ENCODE results near the gene MED23.

GRCh38 chr6:131586543-131586942, 41.5 kb downstream of the MED23 start:
- TF ChIP-seq CTCF (IDR thresholded peaks at IDR 0.05; ENCODE audit: insufficient read depth, low read depth, low read length) (no peak), EZH2 (IDR thresholded peaks at IDR 0.05; ENCODE audit: insufficient read depth, low read length) (no peak)

Data from astrocyte (in vitro differentiated cells and primary cell).